Measurements from ENCODE around the gene TNP2. TPM values are rescaled to one million over a fixed set of nuclear protein-coding genes. Genes with fewer than 3 reads are reported as not detected.

TNP2 gene
- polyA plus RNA-seq, 3 donors = not detected

- no peak overlapping the region for H3K9ac ChIP-seq (ENCODE audit: insufficient read depth, low read length, poor library complexity, severe bottlenecking)
- no peaks in the 10 kb centered on the region for H4K20me1 ChIP-seq (ENCODE audit: insufficient read depth, low read length)
- H3K4me2 ChIP-seq (replicated peaks; ENCODE audit: extremely low read depth, low read length, poor library complexity, severe bottlenecking) = no peak overlapping the region
- peaks cover 0 to 6% of the 10 kb centered on the region in 2 donors for H3K4me1 ChIP-seq (ENCODE audit: control insufficient read depth in 1 of 2, insufficient read depth in 2 of 2, low read length in 2 of 2)
- DNase-seq = no peak
- H3K27me3 Mint-ChIP-seq (ENCODE audit: low read depth in 3 of 3) = peaks cover 40 to 49% (median 45%) of the 10 kb centered on the region in 3 donors
- H3K9me3 Mint-ChIP-seq = peaks cover 0 to 5% (median 0%) of the 10 kb centered on the region in 7 donors
- no peaks in the 10 kb centered on the region for H3K9me3 ChIP-seq (replicated peaks in 1 of 2; ENCODE audit: control insufficient read depth in 1 of 2, insufficient read depth in 1 of 2, low read length in 2 of 2)
- no CpG with 5 or more reads among the region's 2 CpGs for WGBS (ENCODE audit: insufficient coverage)
- no peaks in the 10 kb centered on the region for H3K36me3 ChIP-seq (replicated peaks in 1 of 2; ENCODE audit: control insufficient read depth in 1 of 2, insufficient read depth in 2 of 2, low read length in 2 of 2)
- no peak overlapping the region for H3K4me3 ChIP-seq (replicated peaks in 1 of 3; ENCODE audit: low read depth in 2 of 3, low read length in 3 of 3)
- no peak overlapping the region for H3K4me3 Mint-ChIP-seq
- no peak overlapping the region for H2AFZ ChIP-seq (ENCODE audit: insufficient read depth, low read depth, low read length, poor library complexity, severe bottlenecking)
- intact Hi-C loops (cut with micrococcal nuclease) = no loop called here
- TF ChIP-seq, protein P1, sequence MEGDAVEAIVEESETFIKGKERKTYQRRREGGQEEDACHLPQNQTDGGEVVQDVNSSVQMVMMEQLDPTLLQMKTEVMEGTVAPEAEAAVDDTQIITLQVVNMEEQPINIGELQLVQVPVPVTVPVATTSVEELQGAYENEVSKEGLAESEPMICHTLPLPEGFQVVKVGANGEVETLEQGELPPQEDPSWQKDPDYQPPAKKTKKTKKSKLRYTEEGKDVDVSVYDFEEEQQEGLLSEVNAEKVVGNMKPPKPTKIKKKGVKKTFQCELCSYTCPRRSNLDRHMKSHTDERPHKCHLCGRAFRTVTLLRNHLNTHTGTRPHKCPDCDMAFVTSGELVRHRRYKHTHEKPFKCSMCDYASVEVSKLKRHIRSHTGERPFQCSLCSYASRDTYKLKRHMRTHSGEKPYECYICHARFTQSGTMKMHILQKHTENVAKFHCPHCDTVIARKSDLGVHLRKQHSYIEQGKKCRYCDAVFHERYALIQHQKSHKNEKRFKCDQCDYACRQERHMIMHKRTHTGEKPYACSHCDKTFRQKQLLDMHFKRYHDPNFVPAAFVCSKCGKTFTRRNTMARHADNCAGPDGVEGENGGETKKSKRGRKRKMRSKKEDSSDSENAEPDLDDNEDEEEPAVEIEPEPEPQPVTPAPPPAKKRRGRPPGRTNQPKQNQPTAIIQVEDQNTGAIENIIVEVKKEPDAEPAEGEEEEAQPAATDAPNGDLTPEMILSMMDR (IDR thresholded peaks at IDR 0.05) = no peak
- peaks cover 0 to 2% of the 10 kb centered on the region in 2 donors for H3K27me3 ChIP-seq (ENCODE audit: control insufficient read depth in 2 of 2, insufficient read depth in 2 of 2, low read length in 2 of 2)
- peak overlapping the region in 1 of 7 donors; percentile 27 for H3K27ac Mint-ChIP-seq
- peaks cover 0 to 4% of the 10 kb centered on the region in 2 donors for H3K36me3 Mint-ChIP-seq
- H3K4me1 Mint-ChIP-seq = peaks cover 8% of the 10 kb centered on the region
- H3K79me2 ChIP-seq (ENCODE audit: insufficient read depth, low read length) = no peaks in the 10 kb centered on the region
- no peak overlapping the region for H3K27ac ChIP-seq (ENCODE audit: low read depth in 1 of 2, low read length in 2 of 2)
These were observed 20.1 kb upstream of the TNP2 start for GRCh38 chr16:11289202-11289601.

DNA sequence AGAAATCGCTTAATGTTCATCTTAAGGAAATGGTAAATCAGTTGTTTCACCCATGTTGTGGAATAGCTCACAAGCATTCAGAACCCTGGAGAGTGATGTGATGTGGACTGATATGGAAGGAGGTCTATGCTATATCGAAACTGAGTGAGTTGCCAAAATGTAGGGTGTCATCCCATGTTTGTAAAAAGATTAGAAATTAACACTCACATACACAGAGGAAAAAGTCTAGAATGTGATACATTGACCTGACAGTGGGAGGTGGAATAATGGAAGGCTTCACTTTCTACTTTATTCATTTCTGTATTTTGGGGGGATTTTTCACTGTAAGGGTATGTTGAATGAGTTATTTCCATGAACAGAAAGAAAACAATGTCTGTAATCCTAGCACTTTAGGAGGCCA lies 16.7 kb upstream of the TNP2 start:
- peaks cover 0 to 5% (median 0%) of the 10 kb centered on the region in 7 donors for H3K9me3 Mint-ChIP-seq
- H4K20me1 ChIP-seq (ENCODE audit: insufficient read depth, low read length) = no peaks in the 10 kb centered on the region
- H3K4me3 Mint-ChIP-seq = no peak overlapping the region
- H3K79me2 ChIP-seq (ENCODE audit: insufficient read depth, low read length) = no peaks in the 10 kb centered on the region
- intact Hi-C loops (cut with micrococcal nuclease) = no loop called here
- DNase-seq = no peak
- H2AFZ ChIP-seq (ENCODE audit: insufficient read depth, low read depth, low read length, poor library complexity, severe bottlenecking) = no peak overlapping the region
- H3K9ac ChIP-seq (ENCODE audit: insufficient read depth, low read length, poor library complexity, severe bottlenecking) = no peak overlapping the region
- peaks cover 23 to 47% (median 25%) of the 10 kb centered on the region in 3 donors for H3K27me3 Mint-ChIP-seq (ENCODE audit: low read depth in 3 of 3)
- H3K27me3 ChIP-seq (ENCODE audit: control insufficient read depth in 2 of 2, insufficient read depth in 2 of 2, low read length in 2 of 2) = peaks cover 0 to 2% of the 10 kb centered on the region in 2 donors
- H3K4me2 ChIP-seq (replicated peaks; ENCODE audit: extremely low read depth, low read length, poor library complexity, severe bottlenecking) = no peak overlapping the region
- WGBS (ENCODE audit: insufficient coverage) = 100% methylated on average over 1 of the region's 2 CpGs
- no peaks in the 10 kb centered on the region for H3K36me3 ChIP-seq (replicated peaks in 1 of 2; ENCODE audit: control insufficient read depth in 1 of 2, insufficient read depth in 2 of 2, low read length in 2 of 2)
- H3K4me3 ChIP-seq (replicated peaks in 1 of 3; ENCODE audit: low read depth in 2 of 3, low read length in 3 of 3) = no peak overlapping the region
- H3K9me3 ChIP-seq (replicated peaks in 1 of 2; ENCODE audit: control insufficient read depth in 1 of 2, insufficient read depth in 1 of 2, low read length in 2 of 2) = no peaks in the 10 kb centered on the region
- no peak overlapping the region for H3K27ac Mint-ChIP-seq
- peaks cover 12% of the 10 kb centered on the region for H3K4me1 Mint-ChIP-seq
- H3K27ac ChIP-seq (ENCODE audit: low read depth in 1 of 2, low read length in 2 of 2) = no peak overlapping the region
- TF ChIP-seq, protein P1 (IDR thresholded peaks at IDR 0.05) = no peak
- H3K36me3 Mint-ChIP-seq = peaks cover 0 to 3% of the 10 kb centered on the region in 2 donors
- peaks cover 0 to 6% of the 10 kb centered on the region in 2 donors for H3K4me1 ChIP-seq (ENCODE audit: control insufficient read depth in 1 of 2, insufficient read depth in 2 of 2, low read length in 2 of 2)

Measured in CD14-positive monocyte (primary cell).